ENCODE results near the gene KRTAP20-4. TPM values are rescaled to one million over a fixed set of nuclear protein-coding genes. Genes with fewer than 3 reads are reported as not detected.

The KRTAP20-4 gene
- total RNA-seq, 1 experiment from 2014 or later, result not detected

- Histone ChIP-seq H3K4me3 (ENCODE audit: low read depth, low read length, poor library complexity, severe bottlenecking) (no peak overlapping the region), H3K27me3 (replicated peaks; ENCODE audit: insufficient read depth, low read depth, low read length, poor library complexity) (no peaks in the 10 kb centered on the region), H3K27ac (ENCODE audit: low read depth, low read length, poor library complexity, severe bottlenecking) (no peak overlapping the region), H3K4me1 (ENCODE audit: insufficient read depth, low read length, poor library complexity, severe bottlenecking) (no peaks in the 10 kb centered on the region), H3K36me3 (ENCODE audit: insufficient read depth, low read length, poor library complexity, severe bottlenecking) (no peaks in the 10 kb centered on the region), H3K9me3 (ENCODE audit: low read depth, low read length, poor library complexity, severe bottlenecking) (peaks cover 5% of the 10 kb centered on the region)
- ChIA-PET CTCF (no interaction called here), POLR2A (ENCODE audit: low non-redundant PET) (no interaction called here)
- DNase-seq (ENCODE audit: low spot score), result no peak
- no TSS peak for BruUV-seq (replicated peaks)
- TF ChIP-seq EZH2 (IDR thresholded peaks at IDR 0.05; ENCODE audit: borderline replicate concordance, low read depth, low read length, poor library complexity, severe bottlenecking), result no peak
- TF ChIP-seq, protein P1, sequence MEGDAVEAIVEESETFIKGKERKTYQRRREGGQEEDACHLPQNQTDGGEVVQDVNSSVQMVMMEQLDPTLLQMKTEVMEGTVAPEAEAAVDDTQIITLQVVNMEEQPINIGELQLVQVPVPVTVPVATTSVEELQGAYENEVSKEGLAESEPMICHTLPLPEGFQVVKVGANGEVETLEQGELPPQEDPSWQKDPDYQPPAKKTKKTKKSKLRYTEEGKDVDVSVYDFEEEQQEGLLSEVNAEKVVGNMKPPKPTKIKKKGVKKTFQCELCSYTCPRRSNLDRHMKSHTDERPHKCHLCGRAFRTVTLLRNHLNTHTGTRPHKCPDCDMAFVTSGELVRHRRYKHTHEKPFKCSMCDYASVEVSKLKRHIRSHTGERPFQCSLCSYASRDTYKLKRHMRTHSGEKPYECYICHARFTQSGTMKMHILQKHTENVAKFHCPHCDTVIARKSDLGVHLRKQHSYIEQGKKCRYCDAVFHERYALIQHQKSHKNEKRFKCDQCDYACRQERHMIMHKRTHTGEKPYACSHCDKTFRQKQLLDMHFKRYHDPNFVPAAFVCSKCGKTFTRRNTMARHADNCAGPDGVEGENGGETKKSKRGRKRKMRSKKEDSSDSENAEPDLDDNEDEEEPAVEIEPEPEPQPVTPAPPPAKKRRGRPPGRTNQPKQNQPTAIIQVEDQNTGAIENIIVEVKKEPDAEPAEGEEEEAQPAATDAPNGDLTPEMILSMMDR (conservative IDR thresholded peaks at IDR 0.05; ENCODE audit: low read depth, low read length), result no peak
- intact Hi-C loops (cut with micrococcal nuclease; ENCODE audit: unreplicated experiment), result no loop called here
These were observed 48.3 kb downstream of the KRTAP20-4 start for GRCh38 chr21:30668776-30669175.

Other genes starting within 250 kb of the KRTAP20-4 start
- gene KRTAP13-2, start 248.4 kb upstream of the KRTAP20-4 start, total RNA-seq (2021), result not detected in 2 replicates
- not detected in 2 replicates for gene KRTAP13-1, start 224.6 kb upstream of the KRTAP20-4 start, total RNA-seq (2021)
- gene KRTAP13-3, start 194.7 kb upstream of the KRTAP20-4 start, total RNA-seq (2021), result not detected in 2 replicates
- gene KRTAP13-4, start 190.4 kb upstream of the KRTAP20-4 start, total RNA-seq (2021), result not detected in 2 replicates
- gene KRTAP15-1, start 180.4 kb upstream of the KRTAP20-4 start, total RNA-seq (2021), result not detected in 2 replicates
- gene KRTAP19-1, start 140.3 kb upstream of the KRTAP20-4 start, total RNA-seq (2021), result not detected in 2 replicates
- not detected in 2 replicates for gene KRTAP19-2, start 133.2 kb upstream of the KRTAP20-4 start, total RNA-seq (2021)
- gene KRTAP19-3, start 128.6 kb upstream of the KRTAP20-4 start, total RNA-seq (2021), result not detected in 2 replicates
- not detected in 2 replicates for gene KRTAP19-4, start 123.5 kb upstream of the KRTAP20-4 start, total RNA-seq (2021)
- not detected in 2 replicates for gene KRTAP19-5, start 118.5 kb upstream of the KRTAP20-4 start, total RNA-seq (2021)
- not detected in 2 replicates for gene KRTAP19-6, start 78.8 kb upstream of the KRTAP20-4 start, total RNA-seq (2021)
- not detected in 2 replicates for gene KRTAP19-7, start 59.3 kb upstream of the KRTAP20-4 start, total RNA-seq (2021)
- gene KRTAP22-2, start 30.2 kb upstream of the KRTAP20-4 start, total RNA-seq (2021), result not detected in 2 replicates
- gene KRTAP6-3, start 28.2 kb upstream of the KRTAP20-4 start, total RNA-seq (2021), result not detected in 2 replicates
- not detected in 2 replicates for gene KRTAP6-2, start 21.7 kb upstream of the KRTAP20-4 start, total RNA-seq (2021)
- not detected in 2 replicates for gene KRTAP22-1, start 19.5 kb upstream of the KRTAP20-4 start, total RNA-seq (2021)
- gene KRTAP6-1, start 6.7 kb upstream of the KRTAP20-4 start, total RNA-seq (2021), result not detected in 2 replicates
- not detected in 2 replicates for gene KRTAP20-1, start 4.2 kb upstream of the KRTAP20-4 start, total RNA-seq (2021)
- not detected in 2 replicates for gene KRTAP20-2, start 14.6 kb downstream of the KRTAP20-4 start, total RNA-seq (2021)
- gene KRTAP20-3, start 22.2 kb downstream of the KRTAP20-4 start, total RNA-seq (2021), result not detected in 2 replicates
- not detected in 2 replicates for gene KRTAP21-3, start 98.2 kb downstream of the KRTAP20-4 start, total RNA-seq (2021)
- not detected in 2 replicates for gene KRTAP21-2, start 126.6 kb downstream of the KRTAP20-4 start, total RNA-seq (2021)
- not detected in 2 replicates for gene KRTAP21-1, start 134.8 kb downstream of the KRTAP20-4 start, total RNA-seq (2021)
- not detected in 2 replicates for gene KRTAP8-1, start 192.6 kb downstream of the KRTAP20-4 start, total RNA-seq (2021)
- gene KRTAP7-1, start 209.1 kb downstream of the KRTAP20-4 start, total RNA-seq (2021), result not detected in 2 replicates